Measurements from ENCODE around the gene DUOX1. TPM values are rescaled to one million over a fixed set of nuclear protein-coding genes. Genes with fewer than 3 reads are reported as not detected.

The DUOX1 gene
- total and polyA plus RNA-seq, 2 of the 13 experiments (the other 11 are each of a cell fraction or from before 2014, with no cell fraction given) = 0.03 TPM; not detected in 1

DNA sequence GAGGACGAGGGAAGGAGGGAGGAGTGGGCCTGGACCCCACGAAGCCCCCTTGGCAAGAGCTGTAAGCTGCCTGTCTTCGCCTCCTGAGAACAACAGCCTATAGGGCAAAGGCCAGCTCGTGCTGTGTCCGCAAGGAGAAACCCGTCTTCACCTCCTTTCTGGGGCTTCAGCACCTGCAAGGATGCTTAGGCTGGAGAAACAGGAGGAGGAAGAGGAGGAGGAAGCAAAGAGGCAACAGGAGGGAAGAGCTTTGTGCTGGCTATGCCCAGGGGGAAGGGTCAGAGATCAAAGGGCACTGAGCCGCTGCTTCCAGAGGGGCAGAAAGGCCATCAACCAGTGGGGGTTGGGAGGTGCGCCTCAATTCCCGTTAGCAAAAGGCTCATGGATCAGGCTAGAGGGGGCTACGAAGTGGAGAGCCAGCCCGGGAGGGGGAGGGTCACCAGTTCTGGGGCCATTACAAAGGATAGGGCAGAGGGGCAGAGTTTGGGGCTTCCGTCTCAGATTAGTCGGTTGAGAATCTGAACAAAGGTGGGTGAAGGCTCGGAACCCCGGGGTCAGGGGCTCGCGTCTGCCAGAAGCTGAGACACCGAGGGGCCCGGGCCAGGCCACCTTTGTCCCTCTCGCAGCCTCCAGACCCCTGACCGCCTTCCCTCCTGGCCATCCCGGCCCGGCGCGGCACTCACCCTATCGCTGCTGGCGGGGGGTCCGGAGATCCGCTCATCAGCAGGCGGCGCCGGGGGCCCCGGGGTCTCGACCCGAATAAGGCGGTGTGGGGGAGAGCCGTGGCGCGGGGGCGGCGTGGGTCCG lies 57.2 kb downstream of the DUOX1 start (continued):
- TF ChIP-seq SNAPC2 (CRISPR knock-in tag; IDR thresholded peaks at IDR 0.05) (0 out of 2 replicates have a peak, but pooled peaks have one; percentile 45), HOXA3 (CRISPR knock-in tag; IDR thresholded peaks at IDR 0.05) (0 out of 2 replicates have a peak, but pooled peaks have one; percentile 14), PATZ1 (CRISPR knock-in tag; IDR thresholded peaks at IDR 0.05) (peak; percentile 46), ZNF34 (CRISPR knock-in tag; IDR thresholded peaks at IDR 0.05; ENCODE audit: borderline replicate concordance) (0 out of 2 replicates have a peak, but pooled peaks have one; percentile 47), SAFB2 (CRISPR knock-in tag; IDR thresholded peaks at IDR 0.05; ENCODE audit: borderline replicate concordance, low read depth) (0 out of 2 replicates have a peak, but pooled peaks have one; percentile 40), ZNF484 (CRISPR knock-in tag; IDR thresholded peaks at IDR 0.05; ENCODE audit: borderline replicate concordance, low read depth) (no peak), TARDBP (CRISPR knock-in tag; IDR thresholded peaks at IDR 0.05) (0 out of 2 replicates have a peak, but pooled peaks have one; percentile 40), TBX2 (CRISPR knock-in tag; IDR thresholded peaks at IDR 0.05; ENCODE audit: borderline replicate concordance) (peak; percentile 30; the same call in 1 of the 2 replicates), MATR3 (CRISPR knock-in tag; IDR thresholded peaks at IDR 0.05) (no peak), YEATS2 (CRISPR knock-in tag; IDR thresholded peaks at IDR 0.05; ENCODE audit: borderline replicate concordance) (no peak), ISL2 (CRISPR knock-in tag; IDR thresholded peaks at IDR 0.05) (0 out of 2 replicates have a peak, but pooled peaks have one; percentile 31), PAXIP1 (CRISPR knock-in tag; conservative IDR thresholded peaks at IDR 0.05) (peak; percentile 77), SPEN (CRISPR knock-in tag; IDR thresholded peaks at IDR 0.05; ENCODE audit: low read depth) (peak; percentile 51; the same call in 1 of the 2 replicates), ARNT (IDR thresholded peaks at IDR 0.05) (no peak), HNF1B (CRISPR knock-in tag; IDR thresholded peaks at IDR 0.05) (peak; percentile 37), HNF4A (CRISPR knock-in tag; IDR thresholded peaks at IDR 0.05) (peak; percentile 92), POGK (CRISPR knock-in tag; conservative IDR thresholded peaks at IDR 0.05) (0 out of 2 replicates have a peak, but pooled peaks have one; percentile 43), ZFX (CRISPR knock-in tag; IDR thresholded peaks at IDR 0.05; ENCODE audit: low read depth) (peak; percentile 57)
- TF ChIP-seq, protein P1, sequence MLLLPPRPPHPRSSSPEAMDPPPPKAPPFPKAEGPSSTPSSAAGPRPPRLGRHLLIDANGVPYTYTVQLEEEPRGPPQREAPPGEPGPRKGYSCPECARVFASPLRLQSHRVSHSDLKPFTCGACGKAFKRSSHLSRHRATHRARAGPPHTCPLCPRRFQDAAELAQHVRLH (CRISPR knock-in tag; IDR thresholded peaks at IDR 0.05; ENCODE audit: borderline replicate concordance, low read depth) = 0 out of 2 replicates have a peak, but pooled peaks have one; percentile 21
